ENCODE results near the gene RAB44.

RAB44 gene

DNA sequence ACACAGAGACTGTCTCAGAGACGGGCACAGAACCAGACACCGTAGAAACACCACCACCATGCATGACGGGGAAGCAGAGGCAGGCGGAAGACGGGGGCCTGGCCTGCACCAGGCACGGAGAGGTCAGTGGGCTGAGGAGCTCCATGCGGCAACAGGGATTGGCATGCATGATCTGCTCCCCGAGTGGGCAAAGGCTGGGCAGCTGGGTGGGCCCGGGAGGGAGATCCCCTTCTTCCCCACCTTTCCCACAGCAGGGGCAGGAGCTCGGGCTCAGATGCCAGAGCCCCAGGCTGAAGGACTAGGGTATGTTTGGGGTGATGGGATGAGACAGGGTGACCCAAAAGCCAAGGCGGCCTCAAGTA, 43.2 kb downstream of the RAB44 start:
- CTCF ChIA-PET: no interaction called here
- no peak for DNase-seq (ENCODE audit: low spot score)
- POLR2A ChIA-PET (ENCODE audit: low non-redundant PET): no interaction called here
- TF ChIP-seq, protein P1, sequence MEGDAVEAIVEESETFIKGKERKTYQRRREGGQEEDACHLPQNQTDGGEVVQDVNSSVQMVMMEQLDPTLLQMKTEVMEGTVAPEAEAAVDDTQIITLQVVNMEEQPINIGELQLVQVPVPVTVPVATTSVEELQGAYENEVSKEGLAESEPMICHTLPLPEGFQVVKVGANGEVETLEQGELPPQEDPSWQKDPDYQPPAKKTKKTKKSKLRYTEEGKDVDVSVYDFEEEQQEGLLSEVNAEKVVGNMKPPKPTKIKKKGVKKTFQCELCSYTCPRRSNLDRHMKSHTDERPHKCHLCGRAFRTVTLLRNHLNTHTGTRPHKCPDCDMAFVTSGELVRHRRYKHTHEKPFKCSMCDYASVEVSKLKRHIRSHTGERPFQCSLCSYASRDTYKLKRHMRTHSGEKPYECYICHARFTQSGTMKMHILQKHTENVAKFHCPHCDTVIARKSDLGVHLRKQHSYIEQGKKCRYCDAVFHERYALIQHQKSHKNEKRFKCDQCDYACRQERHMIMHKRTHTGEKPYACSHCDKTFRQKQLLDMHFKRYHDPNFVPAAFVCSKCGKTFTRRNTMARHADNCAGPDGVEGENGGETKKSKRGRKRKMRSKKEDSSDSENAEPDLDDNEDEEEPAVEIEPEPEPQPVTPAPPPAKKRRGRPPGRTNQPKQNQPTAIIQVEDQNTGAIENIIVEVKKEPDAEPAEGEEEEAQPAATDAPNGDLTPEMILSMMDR (conservative IDR thresholded peaks at IDR 0.05; ENCODE audit: low read depth): no peak
- no peak overlapping the region for H3K27ac ChIP-seq

DNA sequence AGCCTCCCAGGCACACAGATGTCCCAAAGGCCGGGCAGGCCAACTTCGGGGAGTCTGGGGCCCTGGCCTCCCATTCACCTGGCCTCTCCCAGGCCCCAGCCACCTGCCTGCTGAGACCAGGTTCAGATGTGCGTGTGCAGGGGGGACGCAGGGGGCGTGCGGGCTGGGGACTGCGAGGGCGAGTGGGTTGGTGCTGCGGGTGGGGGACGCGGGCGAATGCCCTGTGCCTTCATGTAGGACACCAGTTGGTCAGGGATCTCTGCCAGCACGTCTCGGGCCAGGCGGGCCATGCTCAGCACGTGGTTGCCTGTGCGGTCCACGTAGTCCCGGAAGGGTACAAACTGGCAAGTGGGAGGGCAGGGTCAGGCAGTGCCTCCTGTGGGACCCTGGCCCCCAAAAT, 44.5 kb downstream of the RAB44 start:
- POLR2A ChIA-PET (ENCODE audit: low non-redundant PET): no interaction called here

DNA sequence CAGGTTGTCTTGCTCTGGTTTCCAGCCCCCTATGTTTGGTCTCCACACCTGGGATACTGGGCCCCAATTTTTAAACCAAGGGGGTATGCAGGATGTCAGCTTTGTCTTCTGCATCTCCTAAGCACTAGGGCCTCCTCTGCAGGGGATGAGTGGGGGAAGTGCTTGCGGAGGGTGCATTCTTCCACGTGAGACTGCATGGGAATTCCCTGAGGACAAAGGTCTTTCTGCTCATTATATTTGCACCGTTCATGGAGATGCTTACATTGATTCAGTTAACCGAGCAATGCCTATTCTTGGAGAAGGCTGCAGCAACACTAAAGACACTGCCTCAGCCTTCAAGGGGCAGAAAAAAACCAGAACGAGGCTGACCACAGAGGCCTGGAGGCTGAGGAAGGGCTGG, 45.4 kb downstream of the RAB44 start:
- TF ChIP-seq, protein P1 (conservative IDR thresholded peaks at IDR 0.05; ENCODE audit: low read depth): no peak
- DNase-seq (ENCODE audit: low spot score): no peak
- no peak overlapping the region; the same call in 1 of the 2 replicates for H3K27ac ChIP-seq
- ChIA-PET CTCF (no interaction called here), POLR2A (ENCODE audit: low non-redundant PET) (no interaction called here)

More for the DNA sequence above, 44.5 kb downstream of the RAB44 start:
- DNase-seq (ENCODE audit: low spot score): no peak
- H3K27ac ChIP-seq: no peak overlapping the region
- CTCF ChIA-PET: no interaction called here
- TF ChIP-seq, protein P1 (conservative IDR thresholded peaks at IDR 0.05; ENCODE audit: low read depth): no peak

DNA sequence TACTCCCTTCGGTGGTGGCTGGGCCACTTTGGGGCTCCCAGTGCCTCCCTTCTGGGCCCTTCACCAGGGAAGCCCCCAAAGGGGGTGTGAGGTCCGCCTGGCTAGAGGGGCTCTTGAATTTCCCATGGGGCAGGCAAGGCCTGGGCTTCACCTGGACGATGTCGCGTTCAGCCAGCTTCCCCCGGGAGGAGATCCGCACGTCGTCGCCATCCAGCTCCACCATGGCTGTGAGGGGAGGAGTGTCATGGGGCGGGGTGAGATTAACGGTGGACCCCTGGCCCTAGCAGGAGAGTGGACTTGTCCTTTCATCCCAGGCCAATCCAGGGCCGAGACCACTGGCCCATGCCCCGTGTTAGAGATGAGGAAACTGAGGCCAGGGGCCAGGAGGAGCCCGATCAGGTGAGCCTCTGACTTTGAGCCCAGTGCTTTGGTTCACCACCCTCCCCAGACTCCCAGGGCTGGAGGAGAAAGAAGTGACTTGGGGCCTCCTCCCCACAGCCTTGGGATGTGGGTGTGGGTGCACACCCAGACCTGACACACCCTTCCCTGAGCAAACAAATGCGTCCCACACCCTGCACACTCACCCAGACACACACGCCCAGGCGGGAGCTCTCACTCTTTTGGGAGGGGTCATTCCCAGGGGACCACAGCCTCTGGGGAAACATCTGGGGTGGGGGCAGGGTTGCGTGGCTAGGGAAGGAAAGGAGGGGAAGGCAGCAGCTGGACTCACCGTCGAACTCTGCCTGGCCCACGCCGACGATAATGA, 46.1 kb downstream of the RAB44 start:
- peak overlapping the region; percentile 43 for H3K27ac ChIP-seq
- no peak for DNase-seq (ENCODE audit: low spot score)
- TF ChIP-seq, protein P1 (conservative IDR thresholded peaks at IDR 0.05; ENCODE audit: low read depth): no peak
- ChIA-PET CTCF (no interaction called here), POLR2A (ENCODE audit: low non-redundant PET) (interaction anchor here (0.6 kb wide), 1 partner anchor 105 kb away, joined by 3 read pairs; no protein-coding TSS in a partner anchor)

DNA sequence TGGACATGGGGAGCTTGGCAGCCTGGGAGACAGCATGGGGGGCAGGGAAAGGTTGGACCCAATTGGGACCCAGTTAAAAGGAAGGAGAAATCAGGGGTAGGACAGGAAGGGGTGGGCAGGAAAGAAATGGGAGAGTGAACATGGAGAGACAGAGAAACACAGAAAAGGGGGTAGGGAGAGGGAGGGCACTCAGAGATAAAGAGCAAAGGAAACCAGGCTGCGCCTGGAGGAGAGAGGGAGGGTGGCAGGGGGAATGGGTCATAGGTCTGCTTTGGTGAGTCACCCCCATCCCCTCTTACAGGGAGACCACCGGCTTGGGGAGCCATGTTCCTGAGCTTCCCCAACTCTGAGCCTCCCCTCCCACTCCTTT, 46.7 kb downstream of the RAB44 start:
- ChIA-PET CTCF (no interaction called here), POLR2A (ENCODE audit: low non-redundant PET) (interaction anchor here (0.6 kb wide), 1 partner anchor 105 kb away, joined by 3 read pairs; no protein-coding TSS in a partner anchor)
- TF ChIP-seq, protein P1 (conservative IDR thresholded peaks at IDR 0.05; ENCODE audit: low read depth): no peak
- DNase-seq (ENCODE audit: low spot score): no peak
- peak overlapping the region; percentile 43 for H3K27ac ChIP-seq

DNA sequence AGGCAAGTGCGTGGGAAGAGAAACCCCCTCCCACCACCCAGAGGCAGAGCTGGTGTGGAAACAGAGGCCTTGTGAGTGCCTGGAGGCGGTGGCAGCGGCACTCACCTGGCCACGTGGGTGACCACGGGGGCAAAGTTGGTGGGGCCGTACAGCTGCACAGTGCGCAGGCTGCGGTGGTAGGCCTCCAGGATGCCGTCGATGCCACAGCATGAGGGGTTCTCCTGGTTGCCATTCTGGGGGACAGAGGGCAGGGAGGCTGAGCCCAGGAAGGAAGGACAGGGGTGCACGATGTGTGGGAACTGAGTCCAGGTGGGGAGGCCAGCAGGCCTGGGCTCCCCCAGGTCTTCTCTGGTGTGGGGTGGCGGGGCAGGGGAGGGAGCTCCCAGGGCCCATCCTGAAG, 47.7 kb downstream of the RAB44 start:
- POLR2A ChIA-PET (ENCODE audit: low non-redundant PET): no interaction called here
- CTCF ChIA-PET: interaction anchor here (0.5 to 1.7 kb wide), 3 partner anchors 14 to 550 kb away, joined by 3 to 6 read pairs (median 3); no protein-coding TSS in a partner anchor
- no peak overlapping the region for H3K27ac ChIP-seq
- TF ChIP-seq, protein P1 (conservative IDR thresholded peaks at IDR 0.05; ENCODE audit: low read depth): no peak
- DNase-seq (ENCODE audit: low spot score): no peak
